ENCODE results near the gene IL1RAPL2. TPM values are rescaled to one million over a fixed set of nuclear protein-coding genes. Genes with fewer than 3 reads are reported as not detected.

Gene IL1RAPL2
- total RNA-seq, 6 experiments from 2014 or later = 0.13 to 0.70 (median 0.29) TPM; not detected in 1

GRCh38 chrX:105038672-105039328 lies 472.8 kb downstream of the IL1RAPL2 start:
- H3K4me3 ChIP-seq = no peak overlapping the region
- H3K27ac ChIP-seq = peak overlapping the region in 1 of 3 donors; percentile 9
- intact Hi-C loops (cut with DNase I) = no loop called here
- DNase-seq = no peak
- H3K9me3 ChIP-seq = no peaks in the 10 kb centered on the region
- peak; percentile 69 to 87 (median 78) for ATAC-seq
- TF ChIP-seq CTCF (IDR thresholded peaks at IDR 0.05) (no peak), POLR2A (IDR thresholded peaks at IDR 0.05) (no peak)
- H3K27me3 ChIP-seq = no peaks in the 10 kb centered on the region
- H3K36me3 ChIP-seq = no peaks in the 10 kb centered on the region
- no peaks in the 10 kb centered on the region for H3K4me1 ChIP-seq

- H3K4me3 ChIP-seq = no peak overlapping the region
- H3K4me1 ChIP-seq = no peaks in the 10 kb centered on the region
- peaks cover 0 to 7% (median 0%) of the 10 kb centered on the region in 4 donors for H3K9me3 ChIP-seq
- TF ChIP-seq POLR2A (IDR thresholded peaks at IDR 0.05) (no peak), CTCF (IDR thresholded peaks at IDR 0.05) (no peak)
- 81% methylated on average over 4 of the region's 7 CpGs for WGBS (ENCODE audit: insufficient coverage, low coverage, low lambda C conversion rate, missing lambda C conversion rate)
- DNase-seq = no peak
- intact Hi-C loops (cut with DNase I) = no loop called here
- H3K36me3 ChIP-seq = no peaks in the 10 kb centered on the region
- ATAC-seq = no peak
- no peak overlapping the region for H3K27ac ChIP-seq
- no peaks in the 10 kb centered on the region for H3K27me3 ChIP-seq
Observed at GRCh38 chrX:105050921-105051320, 484.9 kb downstream of the IL1RAPL2 start.

GRCh38 chrX:105051364-105051763 lies 485.4 kb downstream of the IL1RAPL2 start:
- peaks cover 0 to 7% (median 0%) of the 10 kb centered on the region in 4 donors for H3K9me3 ChIP-seq
- TF ChIP-seq CTCF (IDR thresholded peaks at IDR 0.05) = no peak
- no peaks in the 10 kb centered on the region for H3K36me3 ChIP-seq
- no peak for ATAC-seq
- H3K27me3 ChIP-seq = no peaks in the 10 kb centered on the region
- no peak overlapping the region for H3K4me3 ChIP-seq
- DNase-seq = peak in 1 of 3 donors; percentile 43
- H3K27ac ChIP-seq = no peak overlapping the region
- H3K4me1 ChIP-seq = no peaks in the 10 kb centered on the region
- intact Hi-C loops (cut with DNase I) = no loop called here
- WGBS (ENCODE audit: insufficient coverage, low coverage, low lambda C conversion rate, missing lambda C conversion rate) = 96% methylated on average over 5 of the region's 10 CpGs

GRCh38 chrX:105052926-105053325 lies 486.9 kb downstream of the IL1RAPL2 start:
- intact Hi-C loops (cut with DNase I) = no loop called here
- ATAC-seq = no peak
- H3K36me3 ChIP-seq = no peaks in the 10 kb centered on the region

More at GRCh38 chrX:105052926-105053325, 486.9 kb downstream of the IL1RAPL2 start:
- no peak for DNase-seq
- TF ChIP-seq CTCF (IDR thresholded peaks at IDR 0.05) (no peak), POLR2A (IDR thresholded peaks at IDR 0.05) (no peak)
- Histone ChIP-seq H3K27me3 (no peaks in the 10 kb centered on the region), H3K4me3 (no peak overlapping the region), H3K4me1 (no peaks in the 10 kb centered on the region), H3K9me3 (peaks cover 0 to 7% (median 0%) of the 10 kb centered on the region in 4 donors), H3K27ac (no peak overlapping the region)
- 63% methylated on average over 2 of the region's 2 CpGs for WGBS (ENCODE audit: insufficient coverage, low coverage, low lambda C conversion rate, missing lambda C conversion rate)

Measured in right lobe of liver (tissue), 6 donors.